COLO829 (cell line): ENCODE measurements around the gene CYP19A1.

Source experiments
- DNase-seq: peaks from one replicate; pipeline ENCODE4 v3.0.0; 2012; ENCODE audit warnings: low spot score

The CYP19A1 gene

GRCh38 chr15:51338496-51338895, at the start of gene CYP19A1:
CYP19A1 (minus strand) TSS chr15:51338596; CDS start chr15:51242912, 95,684 bp downstream.
- no peak for DNase-seq

DNA sequence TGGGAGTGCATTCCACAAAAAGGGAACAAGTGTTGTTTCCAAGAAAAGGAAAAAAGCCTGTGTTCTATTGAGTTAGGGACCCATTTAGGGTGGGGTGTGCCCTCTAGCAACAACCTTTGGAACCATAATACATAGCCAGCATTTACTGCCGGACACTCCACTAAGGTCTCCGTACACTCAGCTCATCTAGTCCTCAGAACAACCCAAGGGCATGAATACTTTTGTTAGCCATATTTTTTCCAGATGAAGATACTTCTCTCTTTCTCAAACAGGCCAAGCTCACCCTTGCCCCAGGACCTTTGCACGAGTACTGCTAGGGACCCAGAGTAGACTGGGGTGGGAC, 49.3 kb upstream of the CYP19A1 start:
- DNase-seq: no peak

DNA sequence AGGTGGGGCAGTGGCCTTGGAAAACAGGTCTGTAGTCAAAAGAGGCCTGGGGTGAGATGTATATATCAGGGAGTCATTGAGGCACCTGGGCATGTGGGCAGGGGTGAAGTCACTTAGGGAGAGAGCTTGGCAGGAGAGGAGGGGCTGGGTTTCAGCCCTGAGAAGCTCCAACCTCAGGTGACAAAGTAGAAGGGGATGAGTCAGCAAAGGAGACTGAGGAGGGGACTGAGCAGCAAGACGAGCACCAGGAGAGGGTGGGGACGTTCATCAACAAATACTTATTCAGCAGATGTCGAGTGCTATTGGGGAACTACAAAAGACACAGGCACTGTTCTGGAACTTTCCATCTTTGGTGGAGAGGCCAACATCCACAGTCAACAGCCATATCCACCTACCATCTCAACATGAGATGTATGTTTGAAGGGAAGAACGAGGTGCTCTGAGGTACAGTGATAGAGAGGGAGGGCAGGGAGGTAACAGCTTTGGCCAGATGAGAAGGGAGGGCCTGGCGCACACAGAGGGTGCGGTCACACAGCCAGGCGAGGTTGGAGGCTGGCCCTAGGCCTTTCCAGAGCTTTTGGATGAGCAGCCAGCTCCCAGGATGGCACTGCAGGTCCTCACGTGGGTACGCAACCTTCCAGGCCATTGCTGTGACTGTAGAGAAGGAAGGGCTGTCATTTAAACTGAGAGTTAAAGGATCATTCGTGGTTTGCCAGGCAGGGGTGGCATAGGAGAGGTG, 48.7 kb upstream of the CYP19A1 start:
- DNase-seq: no peak

DNA sequence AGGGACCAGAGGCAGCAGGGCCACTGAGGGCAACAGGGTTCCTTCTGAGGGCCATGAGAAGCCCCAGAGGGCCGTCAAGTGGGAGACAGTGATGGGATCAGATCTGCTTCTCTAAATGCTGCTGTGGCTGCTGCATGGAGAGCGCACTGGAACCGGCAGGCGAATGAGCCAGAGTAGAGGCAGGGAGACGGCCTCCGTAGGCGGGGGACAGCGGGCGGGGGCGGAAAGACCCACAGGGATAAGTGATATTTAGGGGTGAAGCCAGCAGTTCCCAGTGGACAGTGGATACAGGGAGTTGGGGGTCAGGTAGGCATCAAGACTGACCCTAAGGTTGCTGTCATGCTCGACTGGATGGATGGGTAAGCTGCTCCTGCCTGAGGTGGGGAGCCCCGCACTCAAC, 48.1 kb upstream of the CYP19A1 start:
- DNase-seq: no peak

GRCh38 chr15:51386029-51386428, 47.6 kb upstream of the CYP19A1 start:
- DNase-seq: no peak

- peak; percentile 22 for DNase-seq
Measured at GRCh38 chr15:51382787-51383186, 44.4 kb upstream of the CYP19A1 start.

- peak; percentile 50 for DNase-seq
Measured at GRCh38 chr15:51380999-51381806, 42.8 kb upstream of the CYP19A1 start.

DNA sequence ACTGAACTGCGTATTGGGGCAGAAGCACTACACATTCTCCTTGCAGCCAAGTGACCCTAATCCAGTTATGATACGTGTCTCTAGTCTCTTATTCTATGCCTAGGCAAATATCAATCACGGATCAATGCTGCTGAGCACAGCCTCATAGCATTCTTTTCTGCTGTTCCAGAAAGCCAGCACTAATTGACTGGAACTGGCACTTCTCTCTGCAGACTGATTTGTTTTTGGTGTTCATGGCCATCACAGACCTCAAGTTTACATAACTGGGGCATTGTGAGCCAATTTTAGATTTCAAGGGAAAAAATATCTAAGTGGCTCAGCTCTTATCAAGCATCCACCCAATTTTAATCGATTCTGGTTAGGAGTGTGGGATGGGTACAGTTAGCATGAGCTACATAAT, 41.0 kb upstream of the CYP19A1 start:
- DNase-seq: no peak

DNA sequence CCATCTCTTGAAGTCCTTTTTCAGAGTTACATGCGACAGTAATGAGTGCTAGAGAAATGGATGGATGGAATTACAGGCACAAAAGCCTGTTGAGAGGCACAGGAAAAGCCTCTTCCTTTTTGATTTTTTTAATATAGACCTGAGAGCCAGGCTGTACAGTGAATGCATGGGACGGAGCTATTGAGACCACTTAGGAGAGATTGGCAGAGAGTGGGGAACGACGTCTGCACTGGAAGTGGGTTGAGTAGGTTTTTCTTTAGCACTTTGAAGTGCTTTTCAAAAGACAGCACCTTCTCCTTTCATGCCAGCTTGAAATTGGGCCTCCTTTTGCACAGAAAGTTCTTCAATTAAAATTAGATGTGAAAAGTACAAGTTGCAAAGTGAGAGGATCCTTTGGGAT, 40.0 kb upstream of the CYP19A1 start:
- DNase-seq: no peak

- DNase-seq: no peak
Measured at GRCh38 chr15:51377038-51377786, 38.8 kb upstream of the CYP19A1 start.

DNA sequence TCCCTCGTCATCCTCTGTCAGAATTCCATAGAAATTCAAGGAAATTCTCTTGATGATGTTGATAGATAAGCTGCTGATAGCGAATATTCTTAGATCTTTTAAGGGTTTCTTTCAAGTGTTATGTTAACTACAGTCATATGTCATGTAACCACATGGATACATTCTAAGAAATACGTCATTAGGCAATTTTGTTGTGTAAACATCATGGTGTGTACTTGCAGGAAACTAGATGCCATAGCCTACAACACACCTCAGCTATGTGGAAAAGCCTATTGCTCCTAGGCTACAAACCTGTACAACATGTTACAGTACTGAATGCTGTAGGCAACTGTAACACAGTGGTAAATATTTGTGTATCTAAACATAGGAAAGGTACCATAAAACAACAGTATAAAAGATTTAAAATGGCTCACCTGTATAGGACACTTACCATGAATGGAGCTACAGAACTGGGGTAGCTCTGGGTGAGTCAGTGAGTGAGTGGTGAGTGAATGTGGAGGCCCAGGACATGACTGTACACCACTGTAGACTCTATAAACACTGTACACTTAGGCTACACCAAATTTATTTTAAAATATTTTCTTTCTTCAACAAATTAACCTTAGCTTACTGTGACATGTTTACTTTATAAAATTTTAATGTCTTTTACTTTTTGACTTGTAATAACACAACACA, 37.7 kb upstream of the CYP19A1 start:
- no peak for DNase-seq

DNA sequence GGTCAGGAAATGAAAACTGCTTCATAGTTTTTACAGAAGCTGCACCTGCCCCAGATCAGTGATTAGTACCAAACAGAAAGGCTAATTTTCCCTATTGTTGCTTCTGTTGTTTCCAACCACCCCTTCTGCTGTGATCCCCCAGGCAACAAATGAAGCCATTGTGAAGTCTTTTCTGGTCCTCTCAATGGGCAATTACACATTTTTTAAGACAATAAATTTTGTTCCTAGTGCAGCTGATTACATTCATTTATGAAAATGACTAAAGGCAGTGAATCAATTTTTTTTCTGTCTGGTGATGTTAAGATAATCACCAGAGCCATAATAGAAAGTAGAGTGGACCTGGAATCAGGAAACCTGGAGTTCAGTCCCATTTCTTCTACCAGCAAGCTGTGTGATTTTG, 35.7 kb upstream of the CYP19A1 start:
- DNase-seq: no peak

- DNase-seq: no peak
Measured at GRCh38 chr15:51371266-51371665, 32.9 kb upstream of the CYP19A1 start.

DNA sequence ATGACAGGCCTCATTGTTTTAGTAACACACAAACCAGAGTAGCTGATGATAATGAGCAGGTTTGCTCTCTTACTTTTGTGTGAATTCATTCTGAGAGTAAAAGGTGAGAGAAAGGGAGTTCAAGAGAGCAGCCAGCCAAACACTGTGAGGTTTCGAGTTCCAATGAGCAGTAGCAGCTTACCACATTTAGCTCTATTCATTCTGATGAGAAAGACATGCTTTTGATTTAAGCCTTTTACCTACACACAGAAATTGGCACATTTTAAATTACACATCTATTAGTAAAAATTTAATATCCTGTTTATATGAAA, 31.0 kb upstream of the CYP19A1 start:
- DNase-seq: no peak

- no peak for DNase-seq
Measured at GRCh38 chr15:51368751-51369450, 30.5 kb upstream of the CYP19A1 start.

GRCh38 chr15:51368307-51368706, 29.9 kb upstream of the CYP19A1 start:
- no peak for DNase-seq

DNA sequence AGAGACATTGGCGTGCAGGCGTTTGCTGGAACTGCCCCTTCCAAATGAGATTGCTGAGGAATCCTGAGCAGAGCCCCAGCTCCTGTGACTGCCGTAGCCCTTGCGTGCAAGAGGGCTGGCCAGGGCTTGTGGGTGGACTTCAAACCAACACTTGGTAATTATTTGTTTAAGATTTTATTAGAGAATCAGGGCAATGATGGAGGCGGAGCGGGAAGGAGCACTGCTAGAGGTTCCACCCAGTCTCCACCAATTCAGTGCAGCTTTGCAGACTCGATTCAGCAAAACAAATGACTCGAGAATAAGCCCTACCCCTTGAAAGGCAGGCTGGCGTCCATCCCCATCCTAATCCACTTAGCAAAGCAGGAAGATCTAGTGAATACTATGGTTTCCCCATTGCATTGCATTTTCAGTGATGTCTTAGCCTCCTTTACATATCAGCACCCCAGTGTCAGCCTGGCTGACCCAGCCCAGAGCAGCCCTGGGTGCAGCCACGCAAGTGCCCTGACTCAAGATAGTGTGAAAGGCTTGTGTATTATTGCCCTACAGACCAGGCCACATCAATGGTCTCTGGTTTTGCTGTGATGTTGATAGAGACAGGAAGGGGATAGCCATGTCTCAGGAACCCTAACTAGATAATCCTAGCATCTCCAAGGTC, 29.1 kb upstream of the CYP19A1 start:
- DNase-seq: no peak

- no peak for DNase-seq
Measured at GRCh38 chr15:51366920-51367319, 28.5 kb upstream of the CYP19A1 start.

- DNase-seq: no peak
Measured at GRCh38 chr15:51366071-51366470, 27.7 kb upstream of the CYP19A1 start.

GRCh38 chr15:51365417-51365816, 27.0 kb upstream of the CYP19A1 start:
- DNase-seq: no peak

GRCh38 chr15:51363383-51363782, 25.0 kb upstream of the CYP19A1 start:
- no peak for DNase-seq
